Measurements from ENCODE around the gene MYO7A. TPM values are rescaled to one million over a fixed set of nuclear protein-coding genes. Genes with fewer than 3 reads are reported as not detected.

MYO7A gene
- total and polyA plus RNA-seq, 2 of the 8 experiments (the other 6 are each of a cell fraction or from before 2014, with no cell fraction given) = 1.5 to 1.9 TPM

DNA sequence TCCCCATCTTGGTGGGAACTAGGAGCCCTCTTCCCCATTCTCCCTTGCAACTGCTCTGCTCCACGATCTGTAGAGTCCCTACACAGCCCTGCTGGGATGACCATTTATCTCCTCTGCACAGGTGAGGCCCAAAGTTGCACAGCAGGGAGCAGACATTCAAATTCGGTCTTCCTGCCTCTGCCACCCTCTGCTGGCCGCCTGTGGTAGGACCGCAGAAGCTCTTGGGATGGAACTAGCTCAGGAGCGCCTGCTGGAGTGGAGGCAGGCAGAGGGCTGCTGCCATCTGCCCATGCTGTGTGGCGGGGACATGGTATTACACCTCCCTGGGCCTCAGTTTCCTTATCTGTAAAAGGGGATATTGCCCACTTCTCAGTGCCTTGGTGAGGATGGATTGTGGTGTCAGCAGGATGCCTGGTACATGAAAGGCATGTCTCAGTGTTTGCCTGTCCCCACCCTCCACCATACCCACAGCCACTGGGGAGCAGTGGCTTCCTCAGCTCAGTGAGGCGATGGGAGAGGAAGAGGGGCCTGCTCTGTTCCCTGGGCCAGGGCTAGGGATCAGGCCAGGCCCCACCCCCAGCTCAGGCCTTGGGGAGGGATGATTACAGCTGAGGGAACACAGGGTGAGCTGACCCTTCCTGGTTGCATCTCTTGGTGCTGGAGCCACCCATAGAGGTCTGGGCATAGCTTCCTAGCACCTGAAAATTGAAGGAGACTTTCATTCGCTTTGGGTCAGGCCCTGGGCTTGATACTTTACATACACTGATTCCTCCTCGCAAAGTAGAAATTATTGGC, 36.7 kb upstream of the MYO7A start (continued):
- TF ChIP-seq RAD21 (IDR thresholded peaks at IDR 0.05 in 1 of 2, conservative IDR thresholded peaks at IDR 0.05 in 1 of 2; ENCODE audit: low read depth in 2 of 2, low read length in 2 of 2) (peak; percentile 92 to 93), EP300 (IDR thresholded peaks at IDR 0.05; ENCODE audit: borderline replicate concordance in 1 of 2, low read depth in 2 of 2, low read length in 2 of 2) (no peak), NRF1 (IDR thresholded peaks at IDR 0.05; ENCODE audit: low read depth, low read length) (no peak), CBX5 (IDR thresholded peaks at IDR 0.05; ENCODE audit: low read depth, low read length) (no peak), YY1 (IDR thresholded peaks at IDR 0.05; ENCODE audit: low read depth, low read length) (peak; percentile 43; the same call in 1 of the 2 replicates), PHF8 (conservative IDR thresholded peaks at IDR 0.05; ENCODE audit: low read depth, low read length) (no peak), KDM1A (IDR thresholded peaks at IDR 0.05; ENCODE audit: borderline replicate concordance, low read length) (peak; percentile 94), SIN3A (conservative IDR thresholded peaks at IDR 0.05 in 1 of 2, IDR thresholded peaks at IDR 0.05 in 1 of 2; ENCODE audit: low read depth in 1 of 2, low read length in 2 of 2) (peak in 1 of 2 experiments; percentile 60; a peak in 1 of 4 replicates), EGR1 (IDR thresholded peaks at IDR 0.05; ENCODE audit: borderline replicate concordance, low read depth, low read length) (no peak), POLR2A (IDR thresholded peaks at IDR 0.05; ENCODE audit: control extremely low read depth in 1 of 2, low read depth in 2 of 2, low read length in 2 of 2) (no peak), CTCF (IDR thresholded peaks at IDR 0.05; ENCODE audit: control extremely low read depth in 1 of 3, insufficient read depth in 1 of 3, low read depth in 1 of 3, low read length in 3 of 3) (peak; percentile 96 to 100 (median 100)), RXRA (IDR thresholded peaks at IDR 0.05; ENCODE audit: insufficient read depth, low read depth, low read length) (0 out of 2 replicates have a peak, but pooled peaks have one; percentile 6), RFX5 (IDR thresholded peaks at IDR 0.05; ENCODE audit: borderline replicate concordance, low read depth, low read length) (no peak)
